Stimulated activated CD8-positive, alpha-beta memory T cell treated with anti-CD3 and anti-CD28 coated beads, Interleukin-15, amount 100 ng/mL, for 4 hours (primary cell): ENCODE measurements around the gene PRSS21.

Experiments used
- DNase-seq, 2 donors: peaks; one replicate each; pipeline ENCODE4 v3.0.0-alpha.2; 2020; ENCODE audit warnings: low read depth in 2 of 2

The PRSS21 gene

DNA sequence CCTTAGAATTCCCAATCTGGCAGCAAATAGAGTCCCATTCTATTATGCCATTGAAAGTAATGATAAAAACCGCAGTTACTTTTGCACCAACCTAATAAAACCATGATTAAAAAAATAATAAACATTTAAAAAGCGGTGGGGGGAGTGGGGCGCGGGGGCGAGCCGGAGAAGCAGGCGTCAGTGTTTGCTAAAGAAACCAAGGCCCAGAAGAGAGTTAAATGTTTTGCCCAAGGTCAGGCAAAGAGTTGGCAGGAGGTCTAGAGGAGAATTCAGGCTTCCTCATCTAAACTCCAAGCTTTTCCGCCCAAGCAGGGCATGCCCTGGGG is 50.6 kb downstream of the PRSS21 start:
- DNase-seq: no peak

DNA sequence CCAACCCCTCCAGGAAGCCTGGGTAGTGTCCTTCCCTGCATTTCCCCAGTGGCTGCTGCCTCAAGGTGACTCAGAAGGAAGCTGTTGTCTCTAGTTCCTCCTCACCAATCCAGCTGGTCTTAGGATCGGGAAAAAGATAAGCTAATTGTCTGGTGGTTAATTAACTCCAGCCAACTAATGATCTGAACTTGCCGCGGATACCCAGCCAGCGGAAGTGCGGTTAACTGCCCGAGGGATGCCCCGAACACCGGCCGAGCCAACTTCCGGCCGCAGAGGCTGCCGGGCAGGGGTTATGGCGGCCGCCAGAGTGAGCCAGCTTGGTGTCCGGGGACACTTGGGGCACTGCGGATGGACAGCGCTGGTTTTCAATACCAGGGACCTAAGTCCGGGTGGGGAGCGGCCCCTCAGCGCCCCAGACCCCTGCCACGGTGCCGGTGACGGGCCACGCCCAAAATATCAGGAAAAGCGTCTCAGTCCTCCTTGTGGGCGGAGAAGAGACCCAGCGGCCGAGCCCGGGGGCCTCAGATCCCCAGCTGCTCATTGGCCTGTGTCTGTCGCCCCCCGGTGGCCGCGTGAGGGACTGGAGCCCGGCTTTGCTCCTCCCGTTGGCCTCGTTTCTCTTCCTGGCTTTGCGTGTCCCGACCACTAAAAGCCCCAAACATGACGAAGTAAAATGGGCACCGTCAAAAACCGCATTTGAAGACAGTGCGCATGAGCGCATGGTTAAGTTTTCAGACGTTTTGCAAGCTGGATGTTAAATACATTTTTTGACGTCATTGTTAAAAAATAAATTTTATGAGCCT is 51.2 kb downstream of the PRSS21 start:
- DNase-seq: peak; percentile 80 to 87
